A204.1 (cell line): ENCODE results near the gene BCO2.

Source experiments
- FAIRE-seq: peaks from 2 replicates; lab custom pipeline; 2012; peaks lifted over from hg19 to GRCh38; lab: Jason Lieb, UNC

The BCO2 gene

GRCh38 chr11:112249871-112250610, 74.7 kb downstream of the BCO2 start:
- FAIRE-seq, result no peak

GRCh38 chr11:112253605-112254242, 78.4 kb downstream of the BCO2 start:
- FAIRE-seq, result no peak

DNA sequence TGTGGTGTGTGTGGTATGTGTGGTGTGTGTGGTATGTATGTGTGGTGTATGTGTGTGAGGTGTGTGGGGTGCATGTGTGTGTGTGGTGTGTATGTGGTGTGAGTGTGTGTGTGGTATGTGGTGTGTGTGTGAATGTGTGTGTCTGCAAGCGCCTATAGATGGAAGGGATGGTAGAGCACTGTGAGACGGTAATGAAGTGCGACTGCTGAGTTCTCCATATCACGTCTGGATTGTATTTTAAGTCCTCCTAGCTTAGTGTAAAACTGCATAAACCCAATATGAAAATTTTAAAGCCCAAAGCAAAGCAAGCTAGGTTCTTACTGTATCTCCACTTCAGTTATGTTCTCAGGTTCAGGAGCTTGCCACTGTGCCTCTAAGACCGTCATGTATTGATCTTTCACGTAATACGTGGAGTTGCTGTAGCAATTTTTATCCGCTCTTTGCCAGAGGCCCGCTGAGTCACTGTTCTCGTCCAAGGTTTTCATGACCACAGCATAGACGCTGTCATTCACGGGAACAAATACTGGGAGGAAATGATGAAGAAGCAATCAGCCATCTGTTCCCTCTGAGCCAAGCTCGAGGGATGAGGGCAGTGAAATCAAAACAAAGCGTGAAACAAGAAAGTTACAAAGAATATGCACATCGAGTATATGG, 79.9 kb downstream of the BCO2 start:
- no peak for FAIRE-seq

DNA sequence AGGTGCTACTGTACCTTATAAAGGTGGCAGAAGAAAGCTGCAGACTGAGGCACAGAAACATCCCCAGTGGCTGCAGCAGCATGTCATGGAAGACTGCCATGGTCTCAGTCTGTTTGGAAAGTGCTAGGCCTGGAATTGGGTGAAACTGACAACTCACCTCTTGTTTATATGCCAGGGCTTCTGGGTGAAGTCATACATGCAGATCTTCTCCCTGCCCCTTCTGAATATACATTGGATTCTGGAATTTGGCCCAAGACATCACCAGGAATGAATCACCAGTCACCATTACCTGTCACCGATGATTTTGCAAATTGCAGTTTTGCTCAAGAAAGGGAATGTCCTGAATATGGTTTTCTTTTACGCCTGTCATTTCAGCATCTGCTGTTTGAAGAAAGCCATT, 85.2 kb downstream of the BCO2 start, which contains the start of gene PLET1:
TSS of gene PLET1 (minus strand) at position 371 of the 400 bp plus-strand sequence. CDS start at position 100, 271 bp downstream.
- FAIRE-seq, result no peak

- no peak for FAIRE-seq
Measured at GRCh38 chr11:112265659-112266409, 90.5 kb downstream of the BCO2 start.

DNA sequence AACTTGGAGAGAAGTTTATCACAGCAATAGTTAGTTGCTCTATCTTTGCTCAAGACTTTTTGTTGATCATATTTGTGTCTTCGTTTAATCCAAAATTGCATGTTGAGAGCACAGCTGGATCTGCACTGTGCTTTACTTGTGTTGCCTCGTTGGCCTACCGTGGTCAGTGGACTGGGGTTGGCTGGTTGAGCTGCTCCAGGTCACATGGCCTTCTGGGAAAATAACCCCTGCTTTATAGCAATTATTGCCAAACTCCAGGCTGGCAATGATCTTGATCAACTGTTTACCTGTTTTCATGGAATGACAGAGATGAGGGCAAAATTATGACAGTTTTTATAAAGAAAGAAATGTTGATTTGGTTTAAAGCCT, 91.1 kb downstream of the BCO2 start:
- FAIRE-seq, result no peak

GRCh38 chr11:112267188-112267591, 91.9 kb downstream of the BCO2 start:
- FAIRE-seq, result no peak

- FAIRE-seq, result no peak
Measured at GRCh38 chr11:112268406-112268805, 93.1 kb downstream of the BCO2 start.
